ENCODE data around the gene OBP2A. TPM values are rescaled to one million over a fixed set of nuclear protein-coding genes. Genes with fewer than 3 reads are reported as not detected.

The OBP2A gene
- total and polyA plus RNA-seq, 2 of the 8 experiments (the other 6 are each of a cell fraction or from before 2014, with no cell fraction given), result not detected

DNA sequence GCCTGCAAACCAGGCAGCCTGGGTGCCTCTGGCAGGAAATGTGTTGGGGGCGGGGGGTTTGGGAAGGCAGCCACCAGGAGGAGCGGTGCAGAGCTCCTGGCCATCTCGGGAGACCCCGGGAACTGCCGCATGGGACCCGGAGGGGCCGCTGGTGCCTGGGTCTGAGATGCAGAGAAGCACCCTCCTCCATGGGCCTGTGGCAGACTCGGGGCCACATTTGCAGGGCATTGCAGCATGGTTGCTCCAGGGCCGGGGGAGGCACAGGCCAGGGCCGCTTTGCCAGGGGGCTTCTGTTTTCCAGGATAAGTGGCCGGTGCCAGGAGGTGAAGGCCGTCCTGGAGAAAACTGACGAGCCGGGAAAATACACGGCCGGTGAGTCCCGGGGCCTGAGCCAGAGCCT is 23.0 kb upstream of the OBP2A start:
- Histone ChIP-seq H4K5ac (ENCODE audit: insufficient read length, low read depth, low read length) (no peak overlapping the region), H4K91ac (replicated peaks; ENCODE audit: insufficient read length, low read length) (no peak overlapping the region), H3K56ac (replicated peaks; ENCODE audit: insufficient read length, low read depth, low read length) (no peak overlapping the region), H3K36me3 (ENCODE audit: control insufficient read depth in 2 of 4, insufficient read depth in 4 of 4, low read length in 3 of 4) (no peaks in the 10 kb centered on the region), H2AFZ (ENCODE audit: low read length) (peak overlapping the region; percentile 29; the same call in 1 of the 2 replicates), H2BK5ac (ENCODE audit: low read depth, low read length) (no peak overlapping the region), H3K4me1 (replicated peaks in 1 of 4; ENCODE audit: control insufficient read depth in 3 of 4, insufficient read depth in 4 of 4, low read length in 3 of 4) (peaks cover 0 to 12% (median 6%) of the 10 kb centered on the region in 4 experiments; a peak in 5 of 7 replicates), H3K79me1 (ENCODE audit: low read depth, low read length) (no peaks in the 10 kb centered on the region), H3K23me2 (ENCODE audit: low read depth, low read length) (no peaks in the 10 kb centered on the region; the same call in 1 of the 2 replicates), H3K9ac (replicated peaks in 1 of 4; ENCODE audit: extremely low read depth in 1 of 4, low read depth in 3 of 4, low read length in 3 of 4) (no peak overlapping the region), H3K23ac (ENCODE audit: insufficient read length) (no peak overlapping the region), H3K18ac (ENCODE audit: extremely low read depth, low read length) (no peak overlapping the region), H3K14ac (ENCODE audit: insufficient read length) (no peak overlapping the region), H4K8ac (ENCODE audit: extremely low read depth, insufficient read depth, low read length) (peak overlapping the region; percentile 68; the same call in 1 of the 2 replicates), H2BK15ac (ENCODE audit: low read length) (no peak overlapping the region), H3K4me3 (ENCODE audit: extremely low read depth in 1 of 4, insufficient read depth in 2 of 4, low read depth in 3 of 4, low read length in 4 of 4) (no peak overlapping the region), H2AK5ac (ENCODE audit: low read depth, low read length) (no peak overlapping the region), H2BK20ac (ENCODE audit: low read length) (no peak overlapping the region), H3K79me2 (ENCODE audit: control insufficient read depth in 1 of 2, insufficient read depth in 2 of 2, low read length in 2 of 2) (no peaks in the 10 kb centered on the region), H3K27ac (ENCODE audit: low read depth, low read length) (no peak overlapping the region), H2BK12ac (ENCODE audit: low read depth, low read length) (no peak overlapping the region), H3K9me3 (ENCODE audit: insufficient read depth in 2 of 2, low read depth in 1 of 2, low read length in 1 of 2) (no peaks in the 10 kb centered on the region), H4K20me1 (replicated peaks in 1 of 2; ENCODE audit: control insufficient read depth in 1 of 2, insufficient read depth in 2 of 2, low read length in 2 of 2) (no peaks in the 10 kb centered on the region), H2BK120ac (replicated peaks; ENCODE audit: low read depth, low read length) (no peak overlapping the region), H3K4ac (replicated peaks; ENCODE audit: insufficient read length, low read depth, low read length) (no peak overlapping the region), H3K27me3 (replicated peaks in 1 of 4; ENCODE audit: control insufficient read depth in 3 of 4, extremely low read depth in 1 of 4, insufficient read depth in 3 of 4, low read length in 3 of 4) (no peaks in the 10 kb centered on the region), H3K4me2 (ENCODE audit: insufficient read depth in 1 of 2, low read depth in 2 of 2, low read length in 2 of 2) (no peak overlapping the region)
- no peak for DNase-seq (ENCODE audit: low read depth in 1 of 2, low spot score in 2 of 2)
- TF ChIP-seq KDM1A (IDR thresholded peaks at IDR 0.05; ENCODE audit: borderline replicate concordance, low read length) (no peak), GABPA (IDR thresholded peaks at IDR 0.05; ENCODE audit: borderline replicate concordance, insufficient read depth, low read length) (0 out of 2 replicates have a peak, but pooled peaks have one; percentile 18), RAD21 (IDR thresholded peaks at IDR 0.05 in 1 of 2, conservative IDR thresholded peaks at IDR 0.05 in 1 of 2; ENCODE audit: low read depth in 2 of 2, low read length in 2 of 2) (peak in 1 of 2 experiments; percentile 22; a peak in 1 of 4 replicates)
- TF ChIP-seq, protein P1, sequence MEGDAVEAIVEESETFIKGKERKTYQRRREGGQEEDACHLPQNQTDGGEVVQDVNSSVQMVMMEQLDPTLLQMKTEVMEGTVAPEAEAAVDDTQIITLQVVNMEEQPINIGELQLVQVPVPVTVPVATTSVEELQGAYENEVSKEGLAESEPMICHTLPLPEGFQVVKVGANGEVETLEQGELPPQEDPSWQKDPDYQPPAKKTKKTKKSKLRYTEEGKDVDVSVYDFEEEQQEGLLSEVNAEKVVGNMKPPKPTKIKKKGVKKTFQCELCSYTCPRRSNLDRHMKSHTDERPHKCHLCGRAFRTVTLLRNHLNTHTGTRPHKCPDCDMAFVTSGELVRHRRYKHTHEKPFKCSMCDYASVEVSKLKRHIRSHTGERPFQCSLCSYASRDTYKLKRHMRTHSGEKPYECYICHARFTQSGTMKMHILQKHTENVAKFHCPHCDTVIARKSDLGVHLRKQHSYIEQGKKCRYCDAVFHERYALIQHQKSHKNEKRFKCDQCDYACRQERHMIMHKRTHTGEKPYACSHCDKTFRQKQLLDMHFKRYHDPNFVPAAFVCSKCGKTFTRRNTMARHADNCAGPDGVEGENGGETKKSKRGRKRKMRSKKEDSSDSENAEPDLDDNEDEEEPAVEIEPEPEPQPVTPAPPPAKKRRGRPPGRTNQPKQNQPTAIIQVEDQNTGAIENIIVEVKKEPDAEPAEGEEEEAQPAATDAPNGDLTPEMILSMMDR (IDR thresholded peaks at IDR 0.05; ENCODE audit: control extremely low read depth in 1 of 3, insufficient read depth in 1 of 3, low read depth in 1 of 3, low read length in 3 of 3), result peak in 1 of 3 experiments; percentile 17; a peak in 1 of 4 replicates
- no peak for FAIRE-seq
- ChIA-PET POLR2A (ENCODE audit: partially characterized antibody) (no interaction called here), CTCF (ENCODE audit: partially characterized antibody) (interaction anchor here (1.0 to 3.0 kb wide), 2 partner anchors 8 to 18 kb away, joined by 7 to 14 read pairs; no protein-coding TSS in a partner anchor)
- WGBS, 2 experiments (ENCODE audit: extremely low coverage in 1 of 2, insufficient coverage in 1 of 2, insufficient read length in 1 of 2, insufficient replicate concordance in 2 of 2, low coverage in 1 of 2, low lambda C conversion rate in 2 of 2, missing lambda C conversion rate in 1 of 2), result 78% methylated on average over 17 of the region's 17 CpGs; no CpG with 5 or more reads in 1 of the 2 experiments

Measured in H1 (cell line).